Measurements from ENCODE around the gene ADGRA1. TPM values are rescaled to one million over a fixed set of nuclear protein-coding genes. Genes with fewer than 3 reads are reported as not detected.

ADGRA1 gene
- polyA plus RNA-seq, 2 of the 4 experiments (the other 2 are of a cell fraction), result not detected

DNA sequence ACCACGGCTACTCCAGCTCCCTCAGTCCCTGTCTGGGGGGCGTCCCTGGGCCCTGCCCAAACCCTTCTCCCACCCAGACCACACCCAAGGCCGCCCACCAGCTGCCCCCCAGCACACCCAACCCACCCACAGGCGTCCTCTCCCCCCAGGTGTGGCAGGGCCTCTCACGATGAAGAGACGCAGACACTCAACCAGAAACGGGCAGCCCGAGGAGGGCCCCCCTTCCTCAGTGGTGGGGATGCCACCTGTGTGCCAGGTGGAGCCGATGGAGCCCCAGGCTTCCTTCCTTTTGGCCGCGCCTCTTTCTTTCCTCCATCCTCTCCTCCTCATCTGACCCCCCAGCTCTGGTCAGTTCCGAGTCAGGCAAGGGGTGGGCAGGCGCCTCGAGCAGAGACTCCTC, 28.7 kb downstream of the ADGRA1 start:
- FAIRE-seq, result no peak
- no peak for TF ChIP-seq HOXB13 (CRISPR knock-in tag; IDR thresholded peaks at IDR 0.05; ENCODE audit: low read depth)
- TF ChIP-seq FOXS1 (CRISPR knock-in tag; IDR thresholded peaks at IDR 0.05), result no peak
- TF ChIP-seq CHD2 (IDR thresholded peaks at IDR 0.05; ENCODE audit: low read length, partially characterized antibody), result no peak
- no peak for TF ChIP-seq CBX8 (IDR thresholded peaks at IDR 0.05)
- no peak for TF ChIP-seq TP53 (CRISPR knock-in tag; IDR thresholded peaks at IDR 0.05)
- TF ChIP-seq NPAS2 (CRISPR knock-in tag; IDR thresholded peaks at IDR 0.05; ENCODE audit: borderline replicate concordance), result no peak
- no peak for TF ChIP-seq KDM5A (IDR thresholded peaks at IDR 0.05)
- no peak for TF ChIP-seq SREBF2 (IDR thresholded peaks at IDR 0.05)
- no peak for TF ChIP-seq HMGXB4 (CRISPR knock-in tag; IDR thresholded peaks at IDR 0.05; ENCODE audit: borderline replicate concordance)
- no peak for TF ChIP-seq RFX5 (IDR thresholded peaks at IDR 0.05)
- no peak for TF ChIP-seq NR3C1 (IDR thresholded peaks at IDR 0.05)
- TF ChIP-seq EHF (CRISPR knock-in tag; IDR thresholded peaks at IDR 0.05), result no peak
- no peak for TF ChIP-seq ZC3H11A (IDR thresholded peaks at IDR 0.05)
- TF ChIP-seq HES2 (IDR thresholded peaks at IDR 0.05), result no peak
- TF ChIP-seq, protein P1, sequence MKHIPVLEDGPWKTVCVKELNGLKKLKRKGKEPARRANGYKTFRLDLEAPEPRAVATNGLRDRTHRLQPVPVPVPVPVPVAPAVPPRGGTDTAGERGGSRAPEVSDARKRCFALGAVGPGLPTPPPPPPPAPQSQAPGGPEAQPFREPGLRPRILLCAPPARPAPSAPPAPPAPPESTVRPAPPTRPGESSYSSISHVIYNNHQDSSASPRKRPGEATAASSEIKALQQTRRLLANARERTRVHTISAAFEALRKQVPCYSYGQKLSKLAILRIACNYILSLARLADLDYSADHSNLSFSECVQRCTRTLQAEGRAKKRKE (CRISPR knock-in tag; IDR thresholded peaks at IDR 0.05; ENCODE audit: low read depth), result no peak
- TF ChIP-seq MAFK (IDR thresholded peaks at IDR 0.05; ENCODE audit: partially characterized antibody), result no peak
- TF ChIP-seq FOSB (CRISPR knock-in tag; IDR thresholded peaks at IDR 0.05), result no peak
- 40% methylated on average over 9 of the region's 14 CpGs for WGBS (ENCODE audit: missing lambda C conversion rate)
- CTCF ChIA-PET, result interaction anchor here (1.2 kb wide), 1 partner anchor 8 kb away, joined by 3 read pairs; no protein-coding TSS in a partner anchor
- ATAC-seq, result no peak
- DNase-seq (ENCODE audit: low read depth in 1 of 2, low spot score in 1 of 2), result no peak
- Histone ChIP-seq H3K4me2 (no peak overlapping the region), H3K4me3 (no peak overlapping the region), H3K9me3 (no peaks in the 10 kb centered on the region), H3K4me1 (no peaks in the 10 kb centered on the region), H3K27ac (no peak overlapping the region)
- POLR2A ChIA-PET, result no interaction called here

GRCh38 chr10:133117036-133117687, 29.4 kb downstream of the ADGRA1 start:
- H3K4me1 ChIP-seq, result no peaks in the 10 kb centered on the region
- no peak overlapping the region for H3K4me3 ChIP-seq
- FAIRE-seq (no peak), DNase-seq (ENCODE audit: low read depth in 1 of 2, low spot score in 1 of 2) (no peak), ATAC-seq (no peak)
- no peak overlapping the region for H3K27ac ChIP-seq
- ChIA-PET CTCF (interaction anchor here (1.2 to 1.5 kb wide), 2 partner anchors 8 to 177 kb away, joined by 3 to 6 read pairs; no protein-coding TSS in a partner anchor), POLR2A (no interaction called here)
- WGBS (ENCODE audit: missing lambda C conversion rate), result 60% methylated on average over 14 of the region's 21 CpGs
- H3K9me3 ChIP-seq, result no peaks in the 10 kb centered on the region
- TF ChIP-seq ZSCAN20 (CRISPR knock-in tag; IDR thresholded peaks at IDR 0.05), result no peak
- no peak for TF ChIP-seq NPAS2 (CRISPR knock-in tag; IDR thresholded peaks at IDR 0.05; ENCODE audit: borderline replicate concordance)
- no peak for TF ChIP-seq NFE2L2 (conservative IDR thresholded peaks at IDR 0.05; ENCODE audit: low read length)
- no peak for TF ChIP-seq CBX2 (IDR thresholded peaks at IDR 0.05; ENCODE audit: borderline replicate concordance, low read depth)
- no peak for TF ChIP-seq BCL3 (IDR thresholded peaks at IDR 0.05)
- no peak for TF ChIP-seq POLR2AphosphoS2 (conservative IDR thresholded peaks at IDR 0.05; ENCODE audit: low read length)
- no peak for TF ChIP-seq CTCF (IDR thresholded peaks at IDR 0.05)
- no peak overlapping the region for H3K4me2 ChIP-seq
